Lung (tissue), 12 donors: ENCODE results near the gene SLC41A3. TPM values are rescaled to one million over a fixed set of nuclear protein-coding genes. Genes with fewer than 3 reads are reported as not detected.
A peak's percentile ranks its signal among the peaks of the same experiment; 100 is the strongest.

Experiments used
- ATAC-seq: fragments of 200-7000 bp; cut with Tn5 transposase; one replicate; pipeline ENCODE4 v1.9.1; 2020; ENCODE audit warnings: moderate number of reproducible peaks; ENCODE audit not compliant: insufficient read depth, low FRiP score
- DNase-seq, 3 donors: peaks; one replicate each; pipeline ENCODE4 v3.0.0-alpha.2; 2013 to 2017
- H3K27ac ChIP-seq, 2 donors: one replicate each; pipeline ENCODE4 v1.5.1; 2013; ENCODE audit warnings: mild to moderate bottlenecking in 2 of 2, moderate library complexity in 2 of 2, control low read depth in 1 of 2, inconsistent platforms in 1 of 2, low read depth in 1 of 2, low read length in 1 of 2
- H3K27me3 ChIP-seq, 3 donors: one replicate each; pipeline ENCODE4 v1.5.1; 2013; ENCODE audit warnings: low read length in 2 of 3; ENCODE audit not compliant: control insufficient read depth in 3 of 3, insufficient read depth in 3 of 3
- H3K36me3 ChIP-seq, 4 donors: one replicate each; pipeline ENCODE4 v1.5.1; 2013; ENCODE audit warnings: low read length in 4 of 4, mild to moderate bottlenecking in 1 of 4, moderate library complexity in 1 of 4; ENCODE audit not compliant: control insufficient read depth in 4 of 4, insufficient read depth in 4 of 4
- H3K4me1 ChIP-seq, 5 donors: one replicate each; pipeline ENCODE4 v1.5.1; 2013; ENCODE audit warnings: low read length in 5 of 5, mild to moderate bottlenecking in 2 of 5, moderate library complexity in 1 of 5; ENCODE audit not compliant: control insufficient read depth in 5 of 5, insufficient read depth in 5 of 5
- H3K4me3 ChIP-seq: one replicate; pipeline ENCODE4 v1.5.1; 2013; ENCODE audit warnings: mild to moderate bottlenecking, control low read depth, moderate library complexity
- H3K9ac ChIP-seq, 2 donors: one replicate each; pipeline ENCODE4 v1.5.1; 2013; ENCODE audit warnings: low read length in 2 of 2, control low read depth in 1 of 2; ENCODE audit not compliant: insufficient read depth in 1 of 2
- H3K9me3 ChIP-seq, 4 donors: one replicate each; pipeline ENCODE4 v1.5.1; 2013; ENCODE audit warnings: low read length in 3 of 4, mild to moderate bottlenecking in 1 of 4, moderate library complexity in 1 of 4; ENCODE audit not compliant: control insufficient read depth in 4 of 4, insufficient read depth in 3 of 4
- WGBS, 2 donors: extraction: QIAGEN DNeasy Blood & Tissue Kit; methylation state at CpG; one replicate each; pipeline ENCODE4 v1.1.7; 2013; 5-methylcytosine and 5-hydroxymethylcytosine counted together
- polyA plus RNA-seq, 2 donors: library from polyadenylated mRNA; stranded (reverse); fragments of 200-250 nt; gene quantifications; one replicate each; pipeline ENCODE4 v1.2.1, GENCODE V29; 2013
- total RNA-seq, 2 donors: library from RNA; depleted of rRNA in 1 of 2; stranded (reverse); fragments of >200 nt in 1 of 2; gene quantifications; one replicate each; pipeline ENCODE4 v1.2.1, GENCODE V29; 2014 to 2021
- TF ChIP-seq, protein P1 (sequence below): IDR thresholded peaks from 2 replicates; pipeline ENCODE4 v1.5.1; 2012; ENCODE audit warnings: mild to moderate bottlenecking; ENCODE audit errors: control extremely low read depth, extremely low read depth
- donor health status: control.
- donor health status: control.
- donor health status: Bipolar disorder and iron deficiency.
- donor health status: healthy.
- donor health status: DM: yes; HTN: yes; CAD: no.

The SLC41A3 gene
- total and polyA plus RNA-seq, 4 donors: 16.9 to 50.2 (median 34.8) TPM

DNA sequence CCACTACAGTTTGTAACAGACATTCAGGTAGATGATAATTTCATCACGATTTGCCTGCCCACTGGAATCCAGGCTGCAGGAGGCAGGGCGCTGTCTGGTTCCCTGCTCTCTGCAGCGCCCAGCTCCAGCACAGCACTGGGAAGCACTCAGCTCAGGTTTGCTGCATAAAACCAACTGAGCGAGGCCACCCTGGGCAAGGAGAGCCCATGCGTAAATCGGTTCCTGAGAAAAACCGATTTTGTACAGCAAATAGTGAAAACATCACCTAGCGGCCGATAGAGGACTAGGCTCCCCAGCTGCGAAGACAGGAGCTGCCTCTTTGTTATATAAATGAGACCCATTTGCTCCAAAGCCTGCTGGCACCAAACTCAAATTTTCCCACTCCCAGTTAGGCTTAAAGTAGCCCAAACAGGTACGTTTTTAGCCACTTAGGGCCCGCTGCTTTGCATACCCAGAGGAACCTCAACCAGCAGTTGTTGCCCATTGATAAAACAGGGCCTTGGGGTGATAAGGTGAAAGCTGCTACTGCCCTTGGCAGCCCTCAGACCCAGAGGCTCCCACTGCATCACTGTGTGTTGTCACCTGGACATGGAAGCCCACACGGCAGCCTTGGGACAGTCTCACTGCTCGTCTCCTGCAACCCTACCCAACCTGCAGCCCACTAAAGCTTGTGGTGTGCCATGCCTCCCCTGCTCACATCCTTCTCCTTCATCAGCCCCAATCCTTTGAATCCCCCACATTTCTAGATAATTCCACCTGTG lies 49.0 kb upstream of the SLC41A3 start:
- peaks cover 0 to 8% (median 0%) of the 10 kb centered on the region in 5 donors for H3K4me1 ChIP-seq
- no peaks in the 10 kb centered on the region for H3K9me3 ChIP-seq
- no peak overlapping the region for H3K4me3 ChIP-seq
- DNase-seq (peak; percentile 10 to 15 (median 12)), ATAC-seq (no peak)
- no peak overlapping the region for H3K27ac ChIP-seq
- no peaks in the 10 kb centered on the region for H3K27me3 ChIP-seq
- TF ChIP-seq, protein P1, sequence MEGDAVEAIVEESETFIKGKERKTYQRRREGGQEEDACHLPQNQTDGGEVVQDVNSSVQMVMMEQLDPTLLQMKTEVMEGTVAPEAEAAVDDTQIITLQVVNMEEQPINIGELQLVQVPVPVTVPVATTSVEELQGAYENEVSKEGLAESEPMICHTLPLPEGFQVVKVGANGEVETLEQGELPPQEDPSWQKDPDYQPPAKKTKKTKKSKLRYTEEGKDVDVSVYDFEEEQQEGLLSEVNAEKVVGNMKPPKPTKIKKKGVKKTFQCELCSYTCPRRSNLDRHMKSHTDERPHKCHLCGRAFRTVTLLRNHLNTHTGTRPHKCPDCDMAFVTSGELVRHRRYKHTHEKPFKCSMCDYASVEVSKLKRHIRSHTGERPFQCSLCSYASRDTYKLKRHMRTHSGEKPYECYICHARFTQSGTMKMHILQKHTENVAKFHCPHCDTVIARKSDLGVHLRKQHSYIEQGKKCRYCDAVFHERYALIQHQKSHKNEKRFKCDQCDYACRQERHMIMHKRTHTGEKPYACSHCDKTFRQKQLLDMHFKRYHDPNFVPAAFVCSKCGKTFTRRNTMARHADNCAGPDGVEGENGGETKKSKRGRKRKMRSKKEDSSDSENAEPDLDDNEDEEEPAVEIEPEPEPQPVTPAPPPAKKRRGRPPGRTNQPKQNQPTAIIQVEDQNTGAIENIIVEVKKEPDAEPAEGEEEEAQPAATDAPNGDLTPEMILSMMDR: no peak
- 73 to 79% methylated on average over 14 of the region's 14 CpGs for WGBS, 2 donors
- no peak overlapping the region for H3K9ac ChIP-seq
- no peaks in the 10 kb centered on the region for H3K36me3 ChIP-seq

DNA sequence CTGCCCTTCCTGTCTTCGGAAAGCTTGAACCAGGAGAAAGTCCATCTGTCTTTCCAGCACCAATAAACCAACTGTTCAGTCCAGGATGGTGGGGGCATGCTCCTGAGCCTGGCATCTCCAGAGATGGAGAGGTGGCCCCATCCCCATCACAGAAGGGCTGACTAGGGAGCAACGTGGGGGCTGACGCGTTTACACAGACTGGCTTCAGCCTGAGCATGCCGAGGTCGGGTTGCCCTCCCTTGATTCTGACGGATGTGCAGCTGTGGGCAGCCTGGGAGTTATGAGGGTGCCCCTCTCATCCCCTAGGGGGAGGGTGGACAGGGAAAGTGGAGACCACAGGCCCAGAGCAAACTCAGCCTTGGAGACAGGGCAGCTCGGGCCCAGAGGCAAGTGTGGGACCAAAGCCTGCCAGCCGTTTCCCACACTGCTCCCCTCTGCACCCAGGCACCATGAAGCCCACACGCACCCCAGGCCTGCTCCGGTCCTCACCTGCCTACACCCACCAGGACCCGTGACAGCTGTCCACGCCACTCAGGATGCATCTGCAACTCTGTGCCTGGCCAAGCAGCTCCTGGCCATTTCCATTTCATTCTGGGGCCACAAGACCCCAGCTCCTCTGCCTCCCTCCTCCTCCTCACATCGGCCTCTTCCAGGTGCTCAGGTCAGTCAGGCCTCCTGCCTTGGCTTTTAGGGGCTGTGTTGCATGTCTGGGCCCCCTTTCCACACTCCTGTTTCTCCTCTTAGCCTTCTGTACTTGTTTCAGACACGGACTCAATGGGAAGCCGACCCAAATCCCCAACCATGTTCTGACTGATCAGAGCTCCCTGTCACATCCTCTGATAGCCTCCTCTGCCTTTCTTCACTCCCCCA lies 48.2 kb upstream of the SLC41A3 start:
- TF ChIP-seq, protein P1: no peak
- no peak overlapping the region for H3K4me3 ChIP-seq
- H3K36me3 ChIP-seq: no peaks in the 10 kb centered on the region
- 67 to 84% methylated on average over 16 of the region's 16 CpGs for whole genome bisulfite sequencing, 2 donors
- H3K27ac ChIP-seq: no peak overlapping the region
- peaks cover 0 to 8% (median 0%) of the 10 kb centered on the region in 5 donors for H3K4me1 ChIP-seq
- DNase-seq (peak in 1 of 3 donors; percentile 8), ATAC-seq (no peak)
- H3K27me3 ChIP-seq: no peaks in the 10 kb centered on the region
- no peaks in the 10 kb centered on the region for H3K9me3 ChIP-seq
- H3K9ac ChIP-seq: no peak overlapping the region

DNA sequence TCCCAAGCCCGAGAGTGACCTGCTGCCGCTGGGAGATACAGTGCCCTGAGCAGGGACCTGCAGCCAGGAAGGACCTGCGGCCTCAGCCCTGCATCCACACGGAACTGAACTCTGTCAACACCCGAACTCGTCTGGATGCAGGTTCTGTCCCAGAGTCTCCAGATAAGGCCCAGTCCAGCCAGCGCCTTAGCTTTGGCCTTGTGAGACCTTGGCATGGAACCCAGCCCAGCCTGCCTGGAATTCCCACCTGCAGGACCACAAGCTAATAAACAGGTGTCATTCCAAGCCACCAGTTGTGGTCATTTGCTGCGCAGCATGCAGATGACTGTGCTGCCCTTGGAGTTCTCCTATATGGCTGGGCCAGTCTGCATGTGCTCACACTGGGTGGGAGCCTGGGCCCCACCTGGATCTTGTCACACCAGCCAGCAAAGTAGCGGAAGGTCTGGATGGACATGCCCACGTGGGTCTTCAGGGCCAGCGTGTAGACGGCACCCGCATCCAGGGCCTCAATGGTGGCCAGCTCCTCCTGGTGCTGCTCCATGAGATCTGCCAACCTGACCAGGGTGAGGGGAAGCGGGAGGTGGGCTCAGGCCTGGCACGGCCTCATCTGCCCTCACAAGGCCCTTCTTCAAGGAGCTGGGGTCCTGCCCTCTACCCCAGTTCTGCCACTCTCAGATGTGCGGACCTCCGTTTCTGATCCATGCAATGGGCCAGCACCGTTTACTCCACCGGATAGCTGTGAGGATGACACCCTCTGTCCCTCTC lies 47.2 kb upstream of the SLC41A3 start:
- no peaks in the 10 kb centered on the region for H3K27me3 ChIP-seq

More for the DNA sequence above, 47.2 kb upstream of the SLC41A3 start:
- ATAC-seq (no peak), DNase-seq (peak in 1 of 3 donors; percentile 2)
- Histone ChIP-seq H3K36me3 (no peaks in the 10 kb centered on the region), H3K4me3 (no peak overlapping the region), H3K27ac (no peak overlapping the region), H3K4me1 (peaks cover 0 to 8% (median 0%) of the 10 kb centered on the region in 5 donors), H3K9me3 (no peaks in the 10 kb centered on the region), H3K9ac (no peak overlapping the region)
- TF ChIP-seq, protein P1: no peak
- 82 to 91% methylated on average over 19 of the region's 19 CpGs for WGBS, 2 donors
